Myocyte (in vitro differentiated cells): ENCODE results near the gene CHURC1. TPM values are rescaled to one million over a fixed set of nuclear protein-coding genes. Genes with fewer than 3 reads are reported as not detected.

ENCODE experiments used
- DNase-seq: peaks from one replicate; pipeline ENCODE4 v3.0.0-alpha.2; 2012; ENCODE audit warnings: low read depth
- total RNA-seq: library from RNA; depleted of rRNA; stranded (reverse); fragments of >200 nt; gene quantifications from 2 replicates; pipeline ENCODE4 v1.2.3, GENCODE V29; 2014

CHURC1 gene
- total RNA-seq, 1 donor from 2014 or later: 41.3 TPM

DNA sequence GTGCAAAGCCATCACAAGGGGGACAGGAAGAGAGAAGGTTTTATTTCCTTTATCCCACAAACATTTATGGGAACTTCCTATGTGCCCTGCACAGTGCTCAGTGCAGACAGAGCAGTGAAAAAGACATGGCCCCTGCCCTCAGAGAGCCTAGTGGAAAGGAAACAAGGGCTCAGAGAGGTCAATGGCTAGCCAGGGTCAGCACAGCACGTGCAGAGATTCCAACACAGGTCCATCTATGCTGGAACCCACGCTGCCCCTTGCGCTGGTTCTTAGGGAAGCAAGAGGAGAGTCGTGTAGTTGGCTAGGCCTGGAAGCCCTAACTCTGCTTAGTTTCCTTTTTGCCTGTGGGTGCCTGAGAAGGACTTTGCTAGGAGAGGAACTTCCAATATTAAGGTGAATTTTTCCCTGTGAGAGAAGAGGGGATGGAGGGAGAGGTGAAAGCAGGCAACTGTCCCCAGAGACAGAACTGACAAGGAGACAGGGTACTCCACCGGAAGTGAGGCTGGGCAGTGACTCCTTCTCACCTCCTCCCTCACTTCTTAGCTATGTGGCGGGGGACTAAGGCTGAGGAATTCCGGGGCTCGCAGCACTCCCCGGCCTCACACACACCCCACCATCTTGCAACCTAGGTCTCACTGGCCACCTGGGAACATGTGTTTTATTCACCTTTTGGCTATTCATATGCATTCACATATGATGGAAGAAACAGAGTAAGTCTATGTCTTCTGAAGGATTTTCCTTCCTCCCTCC is 40.4 kb downstream of the CHURC1 start:
- no peak for DNase-seq

DNA sequence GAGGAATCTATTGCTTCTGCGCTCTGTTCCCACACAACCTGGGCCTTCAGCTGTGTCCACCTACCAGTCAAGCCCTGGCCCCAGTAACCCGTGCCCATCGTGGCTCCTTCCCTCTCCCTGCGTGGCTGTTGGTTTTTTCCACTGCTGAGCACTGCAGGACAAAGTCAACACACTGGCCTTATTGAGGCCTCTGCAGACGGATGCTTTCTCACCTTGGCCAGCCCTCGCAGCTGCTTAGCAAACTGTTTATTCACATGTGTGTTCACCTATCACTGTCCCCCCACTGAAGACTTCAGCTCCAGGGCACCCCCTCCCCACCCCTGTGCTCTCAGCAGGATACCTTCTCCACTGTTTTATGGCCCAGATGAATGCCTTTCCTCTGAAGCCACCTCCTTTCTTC is 41.0 kb downstream of the CHURC1 start:
- no peak for DNase-seq

DNA sequence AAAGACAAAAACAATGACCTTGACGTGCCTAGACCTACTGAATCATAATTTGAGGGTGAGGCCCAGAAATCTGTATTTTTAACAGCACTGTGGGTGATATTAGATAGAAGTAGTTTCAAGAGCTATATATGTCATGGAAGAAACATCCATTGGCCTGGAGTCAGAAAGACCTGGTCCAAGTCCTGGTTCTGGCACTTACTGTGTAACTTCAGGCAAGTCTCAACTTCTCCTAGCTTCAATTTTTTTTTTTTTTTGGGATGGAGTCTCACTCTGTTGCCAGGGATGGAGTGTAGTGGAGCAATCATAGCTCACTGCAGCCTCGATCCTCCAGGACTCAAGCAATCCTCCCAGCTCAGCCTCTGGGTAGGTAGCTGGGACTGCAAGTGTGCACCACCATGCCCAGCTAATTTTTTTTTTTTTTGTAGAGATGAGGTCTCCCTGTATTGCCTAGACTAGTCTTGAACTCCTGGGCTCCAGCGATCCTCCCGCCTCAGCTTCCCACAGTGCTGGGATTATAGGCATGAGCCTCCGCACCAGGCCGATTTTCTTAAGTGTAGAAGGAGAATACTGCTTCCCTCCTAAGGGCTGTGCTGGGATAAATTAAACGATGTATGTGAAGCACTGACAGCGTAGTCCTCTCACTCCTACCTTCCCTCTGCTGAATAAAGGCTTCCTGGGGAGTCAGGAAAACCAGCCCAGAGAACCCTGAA is 42.6 kb downstream of the CHURC1 start:
- no peak for DNase-seq

DNA sequence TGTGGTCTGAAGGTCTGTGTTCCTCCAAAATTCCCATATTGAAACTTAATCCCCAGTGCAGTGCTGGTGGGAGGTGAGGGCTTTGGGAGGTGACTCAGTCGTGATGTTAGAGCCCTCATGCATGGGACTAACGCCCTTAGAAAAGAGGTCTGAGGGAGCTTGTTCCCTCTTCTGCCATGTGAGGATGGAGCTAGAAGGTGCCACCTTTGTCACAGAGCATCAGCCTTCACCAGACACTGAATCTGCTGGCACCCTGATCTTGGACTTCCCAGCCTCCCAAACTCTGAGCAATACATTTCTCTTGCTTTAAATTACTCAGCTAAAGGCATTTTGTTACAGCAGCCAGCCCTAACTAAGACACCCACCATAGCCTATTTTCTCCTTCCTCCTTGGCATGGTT is 43.9 kb downstream of the CHURC1 start:
- no peak for DNase-seq

DNA sequence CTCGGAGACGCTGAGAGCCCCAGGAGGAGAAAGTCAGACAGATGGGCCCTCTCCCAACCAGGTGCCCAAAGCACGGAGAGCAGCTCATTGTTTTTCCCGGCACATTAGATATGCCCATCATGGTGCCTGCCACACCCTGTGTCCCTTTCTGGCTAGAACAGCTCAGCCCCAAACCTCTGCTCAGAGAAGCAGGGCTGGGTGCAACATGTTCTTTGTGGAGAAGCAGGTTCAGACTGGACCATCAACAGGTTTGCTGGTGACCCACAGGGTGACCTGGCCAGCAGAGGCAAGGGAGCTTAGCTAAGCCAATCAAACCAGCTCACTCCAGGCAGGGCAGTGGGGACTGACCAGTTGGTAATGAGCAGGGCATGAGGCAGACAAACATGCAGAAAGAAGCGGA is 44.5 kb downstream of the CHURC1 start:
- DNase-seq: no peak

DNA sequence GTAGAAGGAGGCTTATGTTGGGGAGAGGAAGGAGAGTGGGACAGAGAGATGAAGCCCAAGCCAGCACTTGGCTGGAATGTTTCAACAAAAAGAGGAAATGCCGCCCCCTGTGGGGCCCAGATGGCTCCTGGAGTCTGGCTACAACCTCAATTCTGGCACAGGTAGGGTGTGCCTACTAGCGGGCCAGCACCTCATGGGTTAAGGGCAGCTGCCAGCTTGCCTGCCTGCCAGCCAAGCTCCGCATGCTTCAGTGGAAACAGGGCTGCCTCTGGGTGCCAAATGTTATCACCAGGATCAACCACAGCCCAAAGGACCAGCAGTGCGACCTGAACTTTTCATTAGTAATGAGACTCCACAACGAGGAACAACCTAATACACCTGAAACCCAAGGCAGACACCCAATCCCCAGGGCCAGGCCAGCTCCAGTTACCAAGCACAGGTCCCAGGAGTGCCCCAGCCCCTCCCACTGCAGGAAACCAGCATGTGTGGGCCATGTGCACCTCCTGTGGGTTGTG is 46.6 kb downstream of the CHURC1 start:
- peak; percentile 76 for DNase-seq

DNA sequence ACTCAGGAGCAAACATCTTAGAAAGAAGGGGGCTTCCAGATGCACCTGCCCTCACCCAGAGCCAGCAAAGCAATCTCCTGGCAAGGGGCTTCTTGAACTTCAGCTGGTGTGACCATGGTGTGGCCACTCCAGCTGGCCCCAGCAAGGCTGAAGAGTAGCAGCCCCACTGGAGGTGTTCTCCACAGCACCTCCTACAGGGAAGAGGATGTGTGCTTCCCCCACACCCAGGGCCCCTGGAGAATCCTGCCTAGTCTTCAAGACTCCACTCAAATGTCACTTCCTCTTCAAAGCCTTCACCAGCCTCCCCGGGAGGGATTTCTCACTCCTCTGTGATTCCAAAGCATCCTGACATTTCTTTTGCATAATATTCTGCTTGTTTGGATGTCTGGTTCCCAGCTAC is 49.4 kb downstream of the CHURC1 start:
- no peak for DNase-seq

DNA sequence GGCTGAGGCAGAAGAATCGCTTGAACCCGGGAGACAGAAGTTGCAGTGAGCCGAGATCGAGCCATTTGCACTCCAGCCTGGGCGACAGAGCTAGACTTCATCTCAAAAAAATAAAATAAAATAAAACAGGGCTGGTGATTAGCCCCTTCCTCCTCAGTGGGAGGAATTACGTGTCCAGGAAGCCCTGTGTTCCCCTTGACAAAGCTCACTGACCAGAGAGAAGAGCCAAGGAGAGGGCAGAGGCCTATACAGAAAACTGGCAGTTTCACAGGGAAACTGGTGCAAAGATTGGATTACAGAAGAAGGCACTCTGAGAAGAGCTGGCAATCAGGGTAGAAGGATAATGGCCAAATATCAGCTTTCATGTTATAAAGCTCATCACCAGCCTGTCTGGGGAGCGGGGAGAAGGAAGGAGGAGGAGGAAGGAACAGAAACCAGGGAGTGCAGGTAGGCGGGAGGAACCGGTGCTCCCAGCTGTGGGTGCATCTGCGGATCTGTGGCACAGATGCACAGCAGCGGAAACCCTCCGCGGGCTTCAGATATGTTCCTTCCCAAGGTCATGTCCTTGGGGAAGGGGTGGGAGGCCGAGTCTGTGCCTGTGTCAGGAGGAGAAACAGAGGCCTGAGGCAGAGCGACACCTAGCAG is 51.2 kb downstream of the CHURC1 start:
- no peak for DNase-seq

DNA sequence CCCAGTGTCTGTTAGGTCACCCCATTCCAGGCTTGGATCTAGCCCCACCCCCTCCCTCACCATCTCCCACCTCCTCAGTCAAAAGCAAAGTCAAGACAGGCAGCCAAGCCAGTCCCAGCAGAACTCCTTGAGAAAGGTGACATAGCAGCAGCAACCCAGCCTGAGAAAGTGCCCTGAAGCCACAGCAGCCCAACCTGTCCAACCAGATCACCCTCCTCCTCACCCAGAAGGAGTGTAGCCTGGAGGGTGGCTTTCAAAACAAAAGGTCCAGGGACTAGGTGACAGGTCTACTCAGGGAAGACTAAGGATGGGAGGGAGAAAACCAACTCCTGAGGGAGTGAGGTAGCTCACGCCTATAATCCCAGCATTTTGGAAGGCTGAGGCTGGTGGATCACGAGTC is 52.7 kb downstream of the CHURC1 start:
- no peak for DNase-seq

DNA sequence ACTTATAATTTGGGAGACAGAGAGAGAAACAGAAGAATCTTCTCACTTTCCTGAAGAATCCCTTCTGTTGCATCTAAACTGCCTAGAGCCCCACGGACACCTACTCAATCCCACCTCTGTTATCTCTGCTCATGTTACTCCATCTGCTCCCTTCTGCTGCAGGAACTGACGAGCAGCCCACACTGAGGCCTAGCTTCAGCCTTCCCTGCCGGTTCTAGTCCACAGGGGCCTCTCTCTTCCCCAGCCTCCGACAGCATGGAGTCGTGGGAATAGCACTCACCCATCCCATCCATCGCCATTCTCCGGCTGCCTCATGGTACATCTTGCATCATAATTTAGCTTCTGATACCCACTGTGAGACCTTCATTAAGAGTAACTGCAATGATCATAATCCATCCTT is 53.9 kb downstream of the CHURC1 start:
- DNase-seq: peak; percentile 20

DNA sequence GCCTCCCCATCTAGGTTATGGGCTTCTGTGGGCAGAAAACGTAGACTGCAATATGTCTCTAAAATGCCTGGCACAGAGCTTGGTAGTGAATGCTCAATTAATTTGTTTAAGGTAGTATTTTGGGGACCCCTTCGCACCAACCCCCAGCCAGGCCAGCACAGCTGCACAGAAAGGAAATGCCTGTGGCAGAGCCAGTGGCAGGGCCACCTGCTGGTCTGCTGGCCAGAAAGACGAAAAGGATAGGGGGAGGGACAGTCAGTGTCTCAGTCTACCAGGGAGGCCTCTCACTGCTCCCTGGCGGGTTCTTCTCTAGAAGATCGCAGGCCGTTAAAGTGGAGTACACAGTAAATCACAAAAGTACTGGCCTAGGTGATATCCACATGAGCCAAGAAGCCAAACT is 54.4 kb downstream of the CHURC1 start:
- peak; percentile 81 for DNase-seq

DNA sequence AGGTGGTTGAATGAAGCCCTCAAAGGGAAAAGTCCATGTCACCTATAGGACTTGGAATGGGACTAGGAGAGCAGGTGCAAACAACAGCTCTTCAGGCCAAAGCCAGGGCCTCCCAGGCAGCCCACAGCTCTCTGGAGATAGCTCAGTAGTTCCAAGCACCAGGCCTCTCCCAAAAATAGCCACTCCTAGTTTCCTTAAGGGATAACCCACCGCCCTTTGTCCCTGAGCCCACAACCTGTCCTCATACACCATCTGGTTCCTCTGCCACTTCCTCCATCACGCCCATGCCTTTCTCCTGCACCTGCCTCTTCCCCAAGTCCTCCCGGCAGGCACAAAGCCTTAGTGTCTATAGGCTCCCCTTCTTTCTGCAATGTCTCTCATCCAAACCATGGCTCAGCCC is 55.8 kb downstream of the CHURC1 start:
- peak; percentile 92 for DNase-seq

DNA sequence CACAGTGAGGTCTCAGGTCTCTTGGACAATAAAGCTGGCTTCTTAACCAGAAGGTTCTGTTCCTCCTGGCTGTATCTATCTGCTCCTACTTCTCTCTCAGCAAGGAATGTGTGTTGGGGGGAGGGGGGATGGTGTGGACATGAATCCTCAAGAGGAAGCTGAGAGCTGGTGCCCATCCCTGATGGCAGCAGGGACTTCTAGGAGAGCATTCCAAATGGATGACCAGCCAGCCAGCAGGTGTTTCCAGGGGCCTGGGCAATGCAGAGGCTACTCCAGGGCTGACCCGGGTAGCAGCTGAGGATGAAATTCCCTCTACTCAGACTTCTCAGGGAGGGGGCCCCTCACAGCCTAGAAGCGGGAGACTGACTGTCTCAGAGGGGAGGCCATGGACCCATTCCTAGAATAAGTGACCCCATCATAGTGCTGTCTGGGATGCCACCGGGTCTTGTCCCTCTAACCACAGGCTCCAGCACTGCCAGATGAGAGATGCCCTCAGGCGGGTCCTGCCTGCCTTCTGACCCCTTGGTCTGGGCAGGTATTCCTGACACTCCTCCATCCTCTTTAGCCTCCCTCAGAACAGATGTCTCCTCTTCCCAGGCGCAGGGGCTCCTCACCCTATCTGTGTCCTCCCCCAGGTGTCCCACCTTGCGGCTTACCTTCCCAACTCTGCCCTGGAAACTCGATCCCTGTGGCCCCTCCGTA is 56.7 kb downstream of the CHURC1 start:
- DNase-seq: peak; percentile 96

DNA sequence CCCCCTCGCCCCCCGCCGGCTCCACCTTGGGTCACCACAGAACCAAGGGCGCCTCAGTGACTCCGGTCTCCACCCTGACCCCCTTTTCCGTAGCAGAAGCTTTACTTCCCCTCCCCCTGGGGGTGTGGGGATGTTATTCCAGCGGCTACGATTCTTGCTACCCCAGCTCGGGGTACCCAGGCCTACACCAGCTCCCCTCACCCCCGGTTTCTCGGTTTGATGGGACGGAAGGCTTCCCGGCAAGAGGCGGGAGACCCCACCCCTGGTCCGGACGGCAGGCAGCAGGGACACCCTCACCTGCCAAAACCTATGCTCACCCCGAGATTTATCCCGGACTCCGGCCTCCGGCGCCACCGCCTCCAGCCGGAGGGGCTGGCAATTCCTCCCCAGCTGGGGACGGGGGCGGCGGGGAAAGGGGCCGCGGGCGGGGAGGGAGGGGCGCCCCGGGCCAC is 57.3 kb downstream of the CHURC1 start:
- peak; percentile 17 for DNase-seq

DNA sequence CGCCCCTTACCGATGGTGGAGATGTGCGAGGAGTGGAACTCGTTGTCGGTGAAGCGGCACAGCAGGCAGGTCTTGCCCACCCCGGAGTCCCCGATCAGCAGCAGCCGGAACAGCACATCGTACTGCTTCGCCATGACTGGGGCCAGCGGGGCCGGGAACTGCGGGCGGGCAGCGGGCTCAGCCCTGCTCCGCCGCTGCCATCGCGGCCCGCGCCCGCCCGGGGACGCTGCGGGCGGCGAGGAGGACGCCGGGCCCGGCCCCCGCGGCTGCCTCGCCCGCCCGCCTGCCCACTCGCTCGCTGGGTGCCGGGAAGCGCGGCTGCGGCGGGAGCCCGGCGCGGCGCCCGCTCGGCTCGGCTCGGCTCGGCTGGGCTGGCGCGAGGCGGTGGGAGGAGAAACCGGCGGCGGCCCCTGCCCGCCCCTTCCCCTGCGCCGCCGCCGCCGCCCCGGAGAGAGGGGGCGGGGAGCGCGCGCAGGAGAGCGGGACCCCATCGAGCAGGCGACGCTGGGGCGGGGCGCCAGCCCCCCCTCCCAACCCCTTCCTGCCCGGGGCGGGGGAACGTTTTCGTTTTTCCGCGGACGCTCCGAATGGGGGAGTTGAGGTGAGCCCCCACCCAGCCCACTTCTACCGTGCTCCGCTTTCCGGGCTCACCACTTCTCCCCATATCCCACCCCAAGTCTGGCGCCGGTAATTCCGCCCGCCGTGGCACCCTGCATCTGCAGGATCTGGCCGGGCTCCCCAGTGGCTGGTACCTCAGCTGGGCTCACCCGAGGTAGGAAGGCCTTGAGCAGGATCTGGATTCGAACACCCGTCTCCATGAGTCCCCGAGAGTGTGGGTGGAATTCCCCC is 57.9 kb downstream of the CHURC1 start, which contains the start of gene RAB15:
RAB15 (minus strand) TSS at position 394 of the 849 bp plus-strand sequence; CDS start at position 134, 260 bp downstream.
- peak; percentile 38 for DNase-seq

DNA sequence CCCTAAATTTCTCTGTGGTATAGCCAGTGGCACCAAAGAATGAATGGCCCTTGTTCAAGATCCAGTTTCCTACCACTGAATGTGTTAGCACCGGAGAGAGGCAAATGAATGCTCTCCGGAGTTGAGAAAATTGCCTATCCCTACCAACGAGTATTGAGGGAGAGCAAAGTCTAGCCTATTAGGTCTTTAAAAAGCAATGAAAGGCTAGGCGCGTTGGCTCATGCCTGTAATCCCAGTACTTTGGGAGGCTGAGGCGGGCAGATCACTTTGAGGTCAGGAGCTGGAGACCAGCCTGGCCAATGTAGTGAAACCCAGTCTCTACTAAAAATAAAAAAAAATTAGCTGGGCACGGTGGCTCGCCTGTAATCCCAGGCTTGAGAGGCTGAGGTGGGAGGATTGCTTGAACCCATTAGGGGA is 58.8 kb downstream of the CHURC1 start:
- no peak for DNase-seq

DNA sequence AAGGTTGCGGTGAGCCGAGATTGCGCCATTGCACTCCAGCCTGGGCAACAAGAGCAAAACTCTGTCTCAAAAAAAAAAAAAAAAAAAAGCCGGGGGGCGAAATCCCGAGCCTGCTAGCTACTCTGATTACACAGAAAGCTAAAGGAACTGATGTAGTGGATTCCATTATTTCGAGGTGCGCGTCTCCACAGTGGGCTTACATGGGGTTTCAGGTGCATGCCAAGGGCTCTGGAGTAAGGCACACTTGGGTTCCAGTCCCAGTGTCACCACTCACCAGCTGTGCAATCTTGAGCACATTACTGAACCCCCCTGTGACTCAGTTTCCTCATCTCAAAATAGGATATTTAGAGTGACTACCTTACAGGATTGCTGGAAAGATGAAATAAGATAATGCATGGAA is 59.6 kb downstream of the CHURC1 start:
- DNase-seq: no peak

DNA sequence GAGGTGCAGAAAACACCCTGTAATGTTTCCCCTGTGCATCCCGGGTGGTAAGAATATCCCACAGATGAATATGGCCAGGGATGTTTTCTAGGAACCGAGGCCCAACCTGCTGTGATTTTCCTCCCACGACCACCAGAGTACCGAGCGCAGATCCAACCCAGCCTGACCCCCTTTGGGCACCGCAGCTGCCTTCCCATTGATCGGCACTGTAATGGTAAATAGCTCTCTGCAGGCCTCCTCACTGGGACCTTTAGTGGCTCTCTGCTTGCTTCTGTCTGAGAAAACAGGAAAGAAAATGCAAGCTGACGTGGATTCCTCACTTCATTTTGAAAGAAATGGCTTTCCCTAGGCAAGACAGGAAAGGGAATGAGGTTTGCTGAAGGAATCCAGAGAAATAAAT is 60.3 kb downstream of the CHURC1 start:
- no peak for DNase-seq

DNA sequence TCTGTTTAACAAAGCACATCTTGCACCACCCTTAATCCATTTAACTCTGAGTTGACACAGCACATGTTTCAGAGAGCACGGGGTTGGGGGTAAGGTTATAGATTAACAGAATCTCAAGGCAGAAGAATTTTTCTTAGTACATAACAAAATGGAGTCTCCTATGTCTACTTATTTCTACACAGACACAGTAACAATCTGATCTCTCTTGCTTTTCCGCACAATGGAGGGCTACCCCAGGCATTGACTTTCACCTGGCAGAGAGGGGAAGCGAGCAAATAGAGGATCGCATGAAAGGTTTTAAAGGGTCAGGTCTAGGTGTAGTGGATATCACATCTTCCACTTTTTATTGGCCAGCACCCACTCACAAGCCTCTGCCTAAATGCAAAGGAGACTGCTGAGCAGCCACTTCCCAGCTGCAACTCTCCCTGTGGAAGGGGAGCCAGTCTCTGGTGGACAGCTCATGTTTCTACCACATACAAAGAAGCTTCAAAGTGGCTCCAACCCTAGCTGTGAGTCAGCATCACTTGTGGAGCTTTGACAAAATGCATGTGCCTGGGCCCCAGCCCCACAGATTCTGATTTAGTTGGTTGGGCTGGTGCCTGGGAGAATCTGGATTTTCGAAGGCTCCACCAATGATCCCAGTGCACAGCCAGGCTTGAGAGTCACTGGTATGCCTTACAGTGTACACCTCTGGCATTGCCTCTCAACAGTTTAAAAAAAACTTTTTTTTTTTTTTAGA is 65.2 kb downstream of the CHURC1 start:
- DNase-seq: peak; percentile 85
